ENCODE measurements around the gene OR10H4. TPM values are rescaled to one million over a fixed set of nuclear protein-coding genes. Genes with fewer than 3 reads are reported as not detected.

Gene OR10H4
- total and polyA plus RNA-seq, 2 of the 8 experiments (the other 6 are each of a cell fraction or from before 2014, with no cell fraction given), result not detected

DNA sequence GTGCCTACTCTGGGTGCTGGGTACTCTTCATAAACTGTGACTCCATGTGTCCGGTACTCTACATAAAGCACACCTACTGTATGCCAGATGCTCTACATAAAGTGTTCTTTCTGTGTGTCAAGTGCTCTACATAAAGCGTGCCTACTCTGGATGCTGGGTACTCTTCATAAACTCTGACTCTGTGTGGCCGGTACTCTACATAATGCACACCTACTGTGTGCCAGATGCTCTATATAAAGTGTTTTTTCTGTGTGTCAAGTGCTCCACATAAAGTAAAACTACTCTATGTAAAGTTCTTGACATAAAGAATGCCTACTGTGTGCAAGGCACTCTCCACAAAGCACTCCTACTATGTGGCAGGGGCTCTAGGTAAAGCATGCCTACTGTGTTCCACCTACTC, 12.6 kb upstream of the OR10H4 start:
- Histone ChIP-seq H3K9me3 (ENCODE audit: insufficient read depth in 2 of 2, low read depth in 1 of 2, low read length in 1 of 2) (peaks cover 60 to 78% of the 10 kb centered on the region in 2 experiments), H3K56ac (replicated peaks; ENCODE audit: insufficient read length, low read depth, low read length) (no peak overlapping the region), H3K36me3 (ENCODE audit: control insufficient read depth in 2 of 4, insufficient read depth in 4 of 4, low read length in 3 of 4) (no peaks in the 10 kb centered on the region), H4K5ac (ENCODE audit: insufficient read length, low read depth, low read length) (no peak overlapping the region), H2AK5ac (ENCODE audit: low read depth, low read length) (no peak overlapping the region), H3K4me3 (ENCODE audit: extremely low read depth in 1 of 4, insufficient read depth in 2 of 4, low read depth in 3 of 4, low read length in 4 of 4) (no peak overlapping the region), H3K23ac (ENCODE audit: insufficient read length) (no peak overlapping the region), H2BK120ac (replicated peaks; ENCODE audit: low read depth, low read length) (no peak overlapping the region), H2BK12ac (ENCODE audit: low read depth, low read length) (no peak overlapping the region), H2AFZ (ENCODE audit: low read length) (no peak overlapping the region), H3K27me3 (replicated peaks in 1 of 4; ENCODE audit: control insufficient read depth in 3 of 4, extremely low read depth in 1 of 4, insufficient read depth in 3 of 4, low read length in 3 of 4) (no peaks in the 10 kb centered on the region), H3K27ac (ENCODE audit: low read depth, low read length) (no peak overlapping the region), H3K4me1 (replicated peaks in 1 of 4; ENCODE audit: control insufficient read depth in 3 of 4, insufficient read depth in 4 of 4, low read length in 3 of 4) (no peaks in the 10 kb centered on the region), H2BK15ac (ENCODE audit: low read length) (no peak overlapping the region), H3K14ac (ENCODE audit: insufficient read length) (no peak overlapping the region), H4K8ac (ENCODE audit: extremely low read depth, insufficient read depth, low read length) (no peak overlapping the region), H4K91ac (replicated peaks; ENCODE audit: insufficient read length, low read length) (no peak overlapping the region), H2BK5ac (ENCODE audit: low read depth, low read length) (no peak overlapping the region), H3K4ac (replicated peaks; ENCODE audit: insufficient read length, low read depth, low read length) (no peak overlapping the region), H3K23me2 (ENCODE audit: low read depth, low read length) (no peaks in the 10 kb centered on the region), H3K79me1 (ENCODE audit: low read depth, low read length) (no peaks in the 10 kb centered on the region), H3K9ac (replicated peaks in 1 of 4; ENCODE audit: extremely low read depth in 1 of 4, low read depth in 3 of 4, low read length in 3 of 4) (no peak overlapping the region), H4K20me1 (replicated peaks in 1 of 2; ENCODE audit: control insufficient read depth in 1 of 2, insufficient read depth in 2 of 2, low read length in 2 of 2) (no peaks in the 10 kb centered on the region), H3K79me2 (ENCODE audit: control insufficient read depth in 1 of 2, insufficient read depth in 2 of 2, low read length in 2 of 2) (no peaks in the 10 kb centered on the region), H3K18ac (ENCODE audit: extremely low read depth, low read length) (no peak overlapping the region), H3K4me2 (ENCODE audit: insufficient read depth in 1 of 2, low read depth in 2 of 2, low read length in 2 of 2) (no peak overlapping the region), H2BK20ac (ENCODE audit: low read length) (no peak overlapping the region)
- POLR2A ChIA-PET (ENCODE audit: partially characterized antibody), result no interaction called here
- TF ChIP-seq CHD2 (IDR thresholded peaks at IDR 0.05; ENCODE audit: low read length), result no peak
- no peak for TF ChIP-seq SRF (IDR thresholded peaks at IDR 0.05; ENCODE audit: low read depth, low read length)
- TF ChIP-seq NANOG (IDR thresholded peaks at IDR 0.05; ENCODE audit: insufficient read depth, low read depth, low read length, poor library complexity, severe bottlenecking), result no peak
- no peak for TF ChIP-seq SP2 (IDR thresholded peaks at IDR 0.05; ENCODE audit: low read length)
- TF ChIP-seq, protein P1, sequence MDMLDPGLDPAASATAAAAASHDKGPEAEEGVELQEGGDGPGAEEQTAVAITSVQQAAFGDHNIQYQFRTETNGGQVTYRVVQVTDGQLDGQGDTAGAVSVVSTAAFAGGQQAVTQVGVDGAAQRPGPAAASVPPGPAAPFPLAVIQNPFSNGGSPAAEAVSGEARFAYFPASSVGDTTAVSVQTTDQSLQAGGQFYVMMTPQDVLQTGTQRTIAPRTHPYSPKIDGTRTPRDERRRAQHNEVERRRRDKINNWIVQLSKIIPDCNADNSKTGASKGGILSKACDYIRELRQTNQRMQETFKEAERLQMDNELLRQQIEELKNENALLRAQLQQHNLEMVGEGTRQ (IDR thresholded peaks at IDR 0.05; ENCODE audit: low read length), result no peak
- no peak for TF ChIP-seq NRF1 (IDR thresholded peaks at IDR 0.05; ENCODE audit: low read depth, low read length)
- TF ChIP-seq, protein P2, sequence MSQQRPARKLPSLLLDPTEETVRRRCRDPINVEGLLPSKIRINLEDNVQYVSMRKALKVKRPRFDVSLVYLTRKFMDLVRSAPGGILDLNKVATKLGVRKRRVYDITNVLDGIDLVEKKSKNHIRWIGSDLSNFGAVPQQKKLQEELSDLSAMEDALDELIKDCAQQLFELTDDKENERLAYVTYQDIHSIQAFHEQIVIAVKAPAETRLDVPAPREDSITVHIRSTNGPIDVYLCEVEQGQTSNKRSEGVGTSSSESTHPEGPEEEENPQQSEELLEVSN (IDR thresholded peaks at IDR 0.05), result no peak
- TF ChIP-seq SIRT6 (IDR thresholded peaks at IDR 0.05; ENCODE audit: low read length), result no peak
- TF ChIP-seq CREB1 (IDR thresholded peaks at IDR 0.05), result no peak
- TF ChIP-seq EP300 (IDR thresholded peaks at IDR 0.05; ENCODE audit: borderline replicate concordance in 1 of 2, low read depth in 2 of 2, low read length in 2 of 2), result no peak
- TF ChIP-seq, protein P3, sequence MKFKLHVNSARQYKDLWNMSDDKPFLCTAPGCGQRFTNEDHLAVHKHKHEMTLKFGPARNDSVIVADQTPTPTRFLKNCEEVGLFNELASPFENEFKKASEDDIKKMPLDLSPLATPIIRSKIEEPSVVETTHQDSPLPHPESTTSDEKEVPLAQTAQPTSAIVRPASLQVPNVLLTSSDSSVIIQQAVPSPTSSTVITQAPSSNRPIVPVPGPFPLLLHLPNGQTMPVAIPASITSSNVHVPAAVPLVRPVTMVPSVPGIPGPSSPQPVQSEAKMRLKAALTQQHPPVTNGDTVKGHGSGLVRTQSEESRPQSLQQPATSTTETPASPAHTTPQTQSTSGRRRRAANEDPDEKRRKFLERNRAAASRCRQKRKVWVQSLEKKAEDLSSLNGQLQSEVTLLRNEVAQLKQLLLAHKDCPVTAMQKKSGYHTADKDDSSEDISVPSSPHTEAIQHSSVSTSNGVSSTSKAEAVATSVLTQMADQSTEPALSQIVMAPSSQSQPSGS (IDR thresholded peaks at IDR 0.05; ENCODE audit: low read length), result no peak
- FAIRE-seq (no peak), DNase-seq (ENCODE audit: low read depth in 1 of 2, low spot score in 2 of 2) (no peak)
- 74% methylated on average over 3 of the region's 3 CpGs; no CpG with 5 or more reads in 1 of the 2 experiments for WGBS, 2 experiments (ENCODE audit: extremely low coverage in 1 of 2, insufficient coverage in 1 of 2, insufficient read length in 1 of 2, insufficient replicate concordance in 2 of 2, low coverage in 1 of 2, low lambda C conversion rate in 2 of 2, missing lambda C conversion rate in 1 of 2)
- CTCF ChIA-PET (ENCODE audit: partially characterized antibody), result no interaction called here

Data from H1 (cell line).